Stimulated activated CD8-positive, alpha-beta memory T cell treated with anti-CD3 and anti-CD28 coated beads, Interleukin-4, amount 100 ng/mL, for 1 hour (primary cell): ENCODE data around the gene ACP1.

ENCODE experiments used
- DNase-seq, 2 donors: peaks; one replicate each; pipeline ENCODE4 v3.0.0-alpha.2; 2020; ENCODE audit warnings: low read depth in 2 of 2, low spot score in 1 of 2

The ACP1 gene

DNA sequence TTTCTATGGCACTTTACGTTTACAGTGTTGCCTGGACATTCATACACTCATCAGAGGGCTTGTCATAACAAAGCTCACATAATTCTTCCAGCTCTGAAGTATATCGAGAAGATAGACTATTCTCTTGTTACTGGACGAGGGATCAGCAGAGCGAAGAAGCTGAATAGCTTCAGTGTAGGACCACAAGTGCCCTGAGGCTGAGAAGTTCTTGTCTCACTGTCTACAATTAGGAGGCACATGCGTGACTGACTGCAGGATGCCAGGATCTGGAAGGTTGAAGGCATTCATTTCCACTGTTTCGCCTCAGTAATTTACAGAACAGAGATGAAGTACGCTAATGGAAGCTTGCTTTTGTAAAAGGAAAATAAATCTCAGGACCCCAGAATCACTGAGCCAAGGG lies 10.5 kb upstream of the ACP1 start:
- DNase-seq = no peak

DNA sequence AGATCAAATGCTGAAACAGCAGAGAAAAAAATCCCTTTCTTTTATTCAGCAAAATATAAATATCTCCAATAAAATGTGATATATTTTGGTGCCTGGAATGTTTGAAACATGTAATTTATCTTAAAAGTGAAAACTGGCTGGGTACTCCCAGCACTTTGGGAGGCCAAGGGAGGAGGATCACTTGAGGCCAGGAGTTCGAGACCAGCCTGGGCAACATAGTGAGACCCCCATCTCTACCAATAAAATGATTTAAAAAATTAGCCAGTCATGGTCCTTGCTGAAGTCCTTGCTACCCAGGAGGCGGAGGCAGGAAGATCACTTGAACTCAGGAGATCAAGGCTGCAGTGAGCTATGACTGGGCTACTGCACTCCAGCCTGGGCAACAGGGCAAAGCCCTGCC lies 9.6 kb upstream of the ACP1 start:
- DNase-seq = no peak

GRCh38 chr2:256094-256493 lies 8.7 kb upstream of the ACP1 start:
- DNase-seq = no peak

- no peak for DNase-seq
Observed at GRCh38 chr2:257429-257828, 7.3 kb upstream of the ACP1 start.

DNA sequence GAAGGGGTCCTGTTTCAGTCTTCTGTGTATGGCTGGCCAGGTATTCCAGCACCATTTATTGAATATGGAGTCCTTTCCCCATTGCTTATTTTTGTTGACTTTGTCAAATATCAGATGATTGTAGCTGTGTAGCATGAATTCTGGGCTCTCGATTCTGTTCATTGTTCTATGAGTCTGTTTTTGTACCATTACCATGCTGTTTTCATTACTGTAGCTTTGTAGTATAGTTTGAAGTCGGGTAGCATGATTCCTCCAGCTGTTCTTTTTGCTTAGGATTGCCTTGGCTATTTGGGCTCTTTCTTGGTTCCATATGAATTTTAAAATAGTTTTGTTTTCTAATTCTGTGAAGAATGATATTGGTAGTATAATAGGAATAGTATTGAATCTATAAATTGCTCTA lies 6.9 kb upstream of the ACP1 start:
- DNase-seq = no peak

GRCh38 chr2:258933-259332 lies 5.8 kb upstream of the ACP1 start:
- no peak for DNase-seq

GRCh38 chr2:259789-260331 lies 4.9 kb upstream of the ACP1 start:
- DNase-seq = no peak

DNA sequence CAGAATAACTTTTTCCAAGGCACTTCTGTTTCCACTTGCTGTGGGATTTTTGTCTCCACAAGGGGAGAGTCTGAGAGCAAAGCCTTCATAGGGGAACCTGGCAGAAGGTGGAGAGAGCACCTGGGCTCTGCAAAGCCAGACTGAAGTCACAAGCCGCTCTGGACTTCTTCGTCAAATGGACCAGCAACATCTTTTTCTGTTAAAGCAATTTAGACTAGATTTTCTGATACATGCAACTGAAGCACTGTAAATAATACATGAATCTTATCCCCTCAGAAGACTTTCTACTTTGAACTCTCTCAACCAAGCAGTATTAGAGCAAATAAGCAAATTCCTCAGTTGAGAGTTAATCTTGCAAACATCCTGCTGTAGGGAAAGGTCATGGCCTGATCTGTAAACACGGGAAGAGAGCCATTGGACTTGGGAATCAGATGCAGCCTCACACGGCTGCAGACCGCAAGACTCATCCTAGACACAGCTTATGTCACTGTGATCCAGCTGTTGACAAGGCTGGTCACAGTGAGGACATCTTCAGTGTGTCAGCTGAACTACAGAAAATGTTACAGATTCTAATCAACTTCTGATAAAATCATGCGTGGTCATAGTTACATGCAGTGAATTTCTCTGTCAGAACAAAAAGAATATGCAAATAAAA lies 4.1 kb upstream of the ACP1 start:
- DNase-seq = no peak

DNA sequence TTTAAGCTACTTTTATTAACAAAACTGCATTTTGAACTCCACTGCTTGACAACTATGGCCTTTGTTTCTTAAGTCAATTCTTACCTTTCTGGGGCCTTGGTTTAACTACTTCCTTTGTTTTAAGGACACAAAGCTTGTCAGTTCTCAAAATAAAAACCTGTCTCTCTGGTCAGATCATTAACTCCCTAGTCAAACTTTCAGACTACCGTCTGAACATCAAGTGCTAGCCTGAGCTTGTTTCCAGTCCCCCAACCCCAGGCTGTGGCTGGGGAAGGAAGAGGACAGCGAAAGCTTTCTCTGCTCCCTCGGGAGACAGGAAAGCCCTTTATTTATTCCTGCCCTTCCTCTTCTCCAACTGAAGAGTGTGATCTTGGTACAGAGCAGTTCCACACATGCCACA lies 2.6 kb upstream of the ACP1 start:
- DNase-seq = no peak

GRCh38 chr2:263022-263738 lies 1.6 kb upstream of the ACP1 start:
- no peak for DNase-seq

DNA sequence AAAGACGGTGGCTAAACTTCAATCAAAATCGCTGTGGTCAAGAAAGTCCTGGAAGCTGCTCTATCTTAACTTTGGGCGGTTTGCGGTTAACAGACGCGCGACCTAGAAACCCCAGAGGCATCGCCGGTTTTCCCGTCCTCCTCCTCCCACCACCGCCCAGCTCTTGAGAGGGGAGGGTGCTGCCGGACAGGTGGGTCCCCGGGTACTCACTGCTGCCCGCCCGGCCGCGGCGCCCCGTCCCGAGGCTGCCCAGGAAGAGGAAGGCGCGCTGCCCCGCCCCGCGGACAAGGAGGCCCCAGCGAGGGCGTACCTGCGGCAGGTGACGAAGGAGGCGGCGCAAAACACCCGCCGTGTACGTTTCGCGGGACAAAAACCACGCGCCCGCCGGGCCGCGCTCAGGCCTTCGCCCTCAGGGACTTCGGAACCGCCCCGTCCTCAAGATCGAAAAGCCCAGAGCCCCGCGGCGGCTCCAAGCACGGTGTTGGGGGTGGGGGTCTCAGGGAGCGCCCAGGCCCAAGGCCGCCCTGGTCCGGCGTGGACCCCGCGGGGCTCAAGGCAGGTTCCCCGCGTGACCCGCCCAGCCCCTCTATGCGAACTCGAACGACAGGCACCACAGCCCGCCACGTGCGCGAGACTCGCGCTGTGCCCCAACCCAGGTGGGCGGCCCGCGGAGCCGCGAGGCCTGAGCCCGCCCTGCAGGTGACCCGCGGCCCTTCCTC lies 814 bp upstream of the ACP1 start, which contains the start of gene SH3YL1:
Gene SH3YL1 (minus strand): TSS at position 259 of the 719 bp plus-strand sequence. CDS start 48 bp downstream, at position 211.
- peak in 1 of 2 donors; percentile 25 for DNase-seq

GRCh38 chr2:268323-268722 lies 3.6 kb downstream of the ACP1 start:
- no peak for DNase-seq

GRCh38 chr2:269356-270030 lies 4.7 kb downstream of the ACP1 start:
- no peak for DNase-seq

- DNase-seq = no peak
Observed at GRCh38 chr2:270861-271260, 6.1 kb downstream of the ACP1 start.

DNA sequence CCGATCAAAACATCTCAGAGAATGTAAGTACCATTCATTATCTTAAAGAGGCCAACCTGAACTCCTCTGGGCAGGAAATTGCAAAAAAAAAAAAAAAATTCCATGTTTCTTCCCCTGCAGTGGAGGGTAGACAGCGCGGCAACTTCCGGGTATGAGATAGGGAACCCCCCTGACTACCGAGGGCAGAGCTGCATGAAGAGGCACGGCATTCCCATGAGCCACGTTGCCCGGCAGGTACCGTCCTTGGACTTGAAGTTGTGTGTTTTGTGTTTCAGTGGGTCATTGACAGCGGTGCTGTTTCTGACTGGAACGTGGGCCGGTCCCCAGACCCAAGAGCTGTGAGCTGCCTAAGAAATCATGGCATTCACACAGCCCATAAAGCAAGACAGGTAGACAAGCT lies 7.2 kb downstream of the ACP1 start:
- DNase-seq = no peak

- DNase-seq = no peak
Observed at GRCh38 chr2:273333-273732, 8.6 kb downstream of the ACP1 start.

GRCh38 chr2:274503-274902 lies 9.8 kb downstream of the ACP1 start:
- no peak for DNase-seq

DNA sequence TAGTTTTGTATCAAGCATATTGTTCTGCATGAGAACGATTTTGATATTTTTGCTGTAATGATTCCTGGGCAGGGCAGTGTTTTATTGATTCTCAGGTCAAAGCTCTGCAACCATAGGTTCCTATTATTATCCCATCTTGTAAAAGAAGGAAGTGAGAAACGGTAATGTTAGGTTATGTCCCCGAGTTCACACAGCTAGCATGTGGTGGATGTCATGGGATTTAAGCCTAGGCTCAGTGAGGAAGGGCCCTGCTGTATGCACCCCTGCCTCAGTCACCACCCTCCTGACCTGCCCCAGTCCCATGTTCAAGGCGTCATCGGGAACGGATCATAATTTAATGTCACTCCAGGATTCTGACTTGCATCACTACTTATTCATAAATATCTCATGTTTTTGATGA lies 10.7 kb downstream of the ACP1 start:
- no peak for DNase-seq

- no peak for DNase-seq
Observed at GRCh38 chr2:278312-278926, 13.7 kb downstream of the ACP1 start.

GRCh38 chr2:278927-279320 lies 14.2 kb downstream of the ACP1 start:
- no peak for DNase-seq

DNA sequence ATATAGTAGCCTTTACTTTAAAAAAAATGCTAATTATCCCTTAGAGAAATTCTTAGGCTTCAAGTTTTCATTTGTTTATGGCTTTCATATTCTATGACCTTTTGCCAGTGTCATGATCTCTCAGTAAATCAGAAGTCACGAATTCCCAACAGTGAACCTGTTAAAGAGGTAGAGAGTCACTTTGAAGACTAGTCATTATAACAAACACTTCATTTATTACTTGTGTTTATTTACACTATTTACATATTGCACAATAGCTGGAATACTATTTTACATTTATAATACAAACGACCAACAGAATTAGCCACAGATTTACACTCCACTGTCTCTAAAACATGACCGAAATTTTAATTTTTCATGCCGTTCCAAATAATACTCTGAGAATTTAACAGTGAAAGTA lies 14.6 kb downstream of the ACP1 start:
- DNase-seq = no peak
